Measurements from ENCODE around the gene RTL1. TPM values are rescaled to one million over a fixed set of nuclear protein-coding genes. Genes with fewer than 3 reads are reported as not detected.

RTL1 gene
- total RNA-seq, 4 donors from 2014 or later = 0.31 TPM; not detected in 3

GRCh38 chr14:100865682-100866591 is 37.6 kb downstream of the RTL1 start:
- TF ChIP-seq CTCF (IDR thresholded peaks at IDR 0.05) = no peak
- no peak for TF ChIP-seq POLR2AphosphoS5 (IDR thresholded peaks at IDR 0.05)
- TF ChIP-seq EP300 (IDR thresholded peaks at IDR 0.05) = no peak
- no peak for TF ChIP-seq POLR2A (IDR thresholded peaks at IDR 0.05)
- H3K27ac ChIP-seq = no peak overlapping the region
- no peaks in the 10 kb centered on the region for H3K36me3 ChIP-seq
- H3K4me3 ChIP-seq = no peak overlapping the region
- no peaks in the 10 kb centered on the region for H3K4me1 ChIP-seq
- 80 to 100% methylated on average over 2 to 3 of the region's 22 CpGs for WGBS, 2 donors (ENCODE audit: low coverage in 1 of 2)
- no peaks in the 10 kb centered on the region for H3K9me3 ChIP-seq
- no peak for ATAC-seq
- no peaks in the 10 kb centered on the region for H3K27me3 ChIP-seq

GRCh38 chr14:100864960-100865681 is 38.4 kb downstream of the RTL1 start:
- whole genome bisulfite sequencing, 2 donors (ENCODE audit: low coverage in 1 of 2) = 40% methylated on average over 2 to 8 of the region's 9 CpGs
- TF ChIP-seq POLR2A (IDR thresholded peaks at IDR 0.05) = no peak
- TF ChIP-seq EP300 (IDR thresholded peaks at IDR 0.05) = no peak
- no peak for TF ChIP-seq CTCF (IDR thresholded peaks at IDR 0.05)
- TF ChIP-seq POLR2AphosphoS5 (IDR thresholded peaks at IDR 0.05) = no peak
- H3K4me1 ChIP-seq = no peaks in the 10 kb centered on the region
- H3K27me3 ChIP-seq = peaks cover 6% of the 10 kb centered on the region
- H3K27ac ChIP-seq = no peak overlapping the region
- no peaks in the 10 kb centered on the region for H3K9me3 ChIP-seq
- no peaks in the 10 kb centered on the region for H3K36me3 ChIP-seq
- H3K4me3 ChIP-seq = no peak overlapping the region
- ATAC-seq = peak; percentile 58

- 79 to 100% methylated on average over 4 of the region's 10 CpGs for WGBS, 2 donors (ENCODE audit: low coverage in 1 of 2)
- Histone ChIP-seq H3K36me3 (no peaks in the 10 kb centered on the region), H3K9me3 (no peaks in the 10 kb centered on the region), H3K4me3 (no peak overlapping the region), H3K27me3 (peaks cover 11% of the 10 kb centered on the region), H3K27ac (no peak overlapping the region), H3K4me1 (no peaks in the 10 kb centered on the region)
- no peak for ATAC-seq
- TF ChIP-seq EP300 (IDR thresholded peaks at IDR 0.05) (no peak), POLR2AphosphoS5 (IDR thresholded peaks at IDR 0.05) (no peak)
Measured at GRCh38 chr14:100864206-100864605, 39.3 kb downstream of the RTL1 start.

GRCh38 chr14:100862793-100863192 is 40.7 kb downstream of the RTL1 start:
- Histone ChIP-seq H3K36me3 (no peaks in the 10 kb centered on the region), H3K4me1 (no peaks in the 10 kb centered on the region), H3K27ac (no peak overlapping the region), H3K27me3 (peaks cover 24% of the 10 kb centered on the region), H3K4me3 (no peak overlapping the region), H3K9me3 (no peaks in the 10 kb centered on the region)
- no peak for ATAC-seq
- WGBS, 2 donors (ENCODE audit: low coverage in 1 of 2) = 60 to 100% methylated on average over 1 of the region's 2 CpGs
- no peak for TF ChIP-seq EP300 (IDR thresholded peaks at IDR 0.05)

- ATAC-seq = no peak
- no peaks in the 10 kb centered on the region for H3K36me3 ChIP-seq
- TF ChIP-seq POLR2A (IDR thresholded peaks at IDR 0.05) (no peak), EP300 (IDR thresholded peaks at IDR 0.05) (no peak), CTCF (IDR thresholded peaks at IDR 0.05) (no peak), POLR2AphosphoS5 (IDR thresholded peaks at IDR 0.05) (no peak)
- H3K27ac ChIP-seq = no peak overlapping the region
- H3K9me3 ChIP-seq = no peaks in the 10 kb centered on the region
- no peaks in the 10 kb centered on the region for H3K4me1 ChIP-seq
- WGBS, 2 donors (ENCODE audit: low coverage in 1 of 2) = 90% methylated on average over 2 of the region's 3 CpGs; no CpG with 5 or more reads in 1 of the 2 donors
- H3K4me3 ChIP-seq = no peak overlapping the region
- H3K27me3 ChIP-seq = peaks cover 24% of the 10 kb centered on the region
Measured at GRCh38 chr14:100862277-100862676, 41.2 kb downstream of the RTL1 start.

All from gastroesophageal sphincter (tissue), 4 donors.